GM21360 (cell line): Measurements from ENCODE around the gene GRHPR.
A peak's percentile ranks its signal among the peaks of the same experiment; 100 is the strongest.
"Not testable (repeated sequence)": the region's sequence is repeated elsewhere in the genome, so short reads cannot be mapped to it uniquely, and the experiment has no call there.

ENCODE experiments used
- ATAC-seq: cut with Tn5 transposase; IDR thresholded peaks from one replicate; pipeline ENCODE4 v1.9.1; 2021; ENCODE audit warnings: mild to moderate bottlenecking, moderate library complexity; ENCODE audit not compliant: unreplicated experiment

GRHPR gene

GRCh38 chr9:37444890-37445289 lies 22.4 kb downstream of the GRHPR start:
- ATAC-seq: no peak

GRCh38 chr9:37445832-37446231 lies 23.3 kb downstream of the GRHPR start:
- ATAC-seq: no peak

DNA sequence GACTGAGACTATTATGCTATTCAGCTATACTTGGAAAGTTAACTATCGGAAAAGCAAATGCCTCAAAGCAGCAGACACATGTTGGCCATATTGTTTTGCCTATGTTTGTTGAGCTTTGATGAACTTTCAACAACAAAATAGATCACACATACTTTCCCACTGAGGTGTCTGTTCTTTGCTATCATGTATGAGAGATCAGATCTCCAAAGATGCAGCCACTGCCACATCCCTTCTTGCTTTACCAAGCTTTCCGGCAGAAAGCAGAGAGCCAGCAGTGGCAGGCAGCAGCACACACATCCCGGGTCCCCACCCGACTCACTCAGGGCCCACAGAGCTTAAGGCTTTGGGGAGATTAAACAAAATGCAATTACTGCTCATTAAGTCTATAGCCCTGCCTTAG lies 23.9 kb downstream of the GRHPR start:
- ATAC-seq: no peak

- ATAC-seq: no peak
Observed at GRCh38 chr9:37447111-37447510, 24.6 kb downstream of the GRHPR start.

DNA sequence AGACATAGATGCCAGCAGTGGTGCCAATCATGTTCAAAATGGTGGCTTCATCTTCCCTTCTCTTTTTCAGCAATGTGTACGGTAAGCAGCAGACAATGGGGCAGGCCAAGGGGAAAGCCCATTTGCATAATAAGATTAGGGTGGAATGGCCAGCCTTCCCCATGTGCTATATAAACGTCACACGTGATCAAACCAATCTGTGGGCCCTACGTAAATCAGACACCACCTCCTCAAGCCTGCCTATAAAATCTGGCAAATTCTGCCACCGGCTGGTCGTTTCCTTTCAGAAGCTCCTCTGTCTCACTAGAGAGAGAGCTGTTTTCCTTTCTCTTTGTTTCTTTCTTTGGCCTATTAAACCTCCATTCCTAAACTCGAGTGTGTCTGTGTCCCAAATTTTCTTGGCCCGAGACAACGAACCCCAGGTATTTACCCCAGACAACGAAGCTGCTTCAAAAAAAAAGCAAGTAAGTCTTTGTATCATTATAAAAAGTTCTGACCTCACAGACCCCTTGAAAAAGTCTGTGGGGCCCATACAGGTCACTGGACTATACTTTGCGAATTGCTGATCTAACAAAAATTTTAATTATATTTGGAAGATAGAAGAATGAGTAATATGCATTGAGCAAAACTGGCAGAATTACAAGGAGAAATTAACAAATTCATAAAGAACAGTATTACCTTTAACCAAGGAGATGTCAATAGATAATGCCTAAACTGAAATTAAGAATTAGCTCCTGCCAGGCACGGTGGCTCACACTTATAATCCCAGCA lies 27.6 kb downstream of the GRHPR start:
- ATAC-seq: no peak

DNA sequence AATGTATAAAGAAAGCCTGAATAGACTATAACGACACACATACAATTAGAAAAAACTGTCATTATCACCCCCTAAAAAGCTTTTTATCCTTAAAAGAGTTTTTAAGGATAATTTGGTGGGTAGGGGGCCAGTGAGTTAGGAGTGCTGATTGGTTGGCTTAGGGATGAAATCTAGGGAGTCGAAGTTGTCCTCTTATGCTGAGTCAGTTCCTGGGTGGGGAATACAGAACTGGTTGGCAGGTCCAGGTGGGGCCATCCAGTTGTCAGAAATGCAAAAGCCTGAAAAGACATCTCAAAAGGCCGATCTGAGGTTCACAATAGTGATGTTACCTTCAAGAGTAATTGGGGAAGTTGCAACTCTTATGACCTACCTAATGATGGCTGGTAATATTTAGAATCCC lies 29.1 kb downstream of the GRHPR start:
- no peak for ATAC-seq

GRCh38 chr9:37452611-37453010 lies 30.1 kb downstream of the GRHPR start:
- no peak for ATAC-seq

GRCh38 chr9:37453827-37454226 lies 31.3 kb downstream of the GRHPR start:
- no peak for ATAC-seq

DNA sequence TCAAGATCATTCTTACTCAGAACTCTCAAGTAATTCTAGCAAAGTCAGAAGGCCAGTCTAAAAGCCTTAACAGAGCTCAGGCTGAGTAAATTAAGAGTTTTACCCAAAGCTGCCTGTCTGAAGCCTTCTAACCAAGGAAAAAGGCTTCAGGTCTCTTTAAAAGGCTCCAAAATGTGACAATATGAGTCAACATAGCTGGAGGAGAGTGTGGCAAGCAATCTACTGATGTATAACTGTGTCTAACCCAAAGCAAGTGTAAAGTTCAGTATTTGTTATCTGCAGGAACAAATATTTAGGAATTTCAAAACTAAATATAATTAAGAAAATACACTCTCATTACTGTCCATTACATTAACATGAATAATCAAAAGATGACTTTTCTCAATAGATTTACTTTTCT lies 31.7 kb downstream of the GRHPR start:
- no peak for ATAC-seq

- no peak for ATAC-seq
Observed at GRCh38 chr9:37455884-37456647, 33.6 kb downstream of the GRHPR start.

DNA sequence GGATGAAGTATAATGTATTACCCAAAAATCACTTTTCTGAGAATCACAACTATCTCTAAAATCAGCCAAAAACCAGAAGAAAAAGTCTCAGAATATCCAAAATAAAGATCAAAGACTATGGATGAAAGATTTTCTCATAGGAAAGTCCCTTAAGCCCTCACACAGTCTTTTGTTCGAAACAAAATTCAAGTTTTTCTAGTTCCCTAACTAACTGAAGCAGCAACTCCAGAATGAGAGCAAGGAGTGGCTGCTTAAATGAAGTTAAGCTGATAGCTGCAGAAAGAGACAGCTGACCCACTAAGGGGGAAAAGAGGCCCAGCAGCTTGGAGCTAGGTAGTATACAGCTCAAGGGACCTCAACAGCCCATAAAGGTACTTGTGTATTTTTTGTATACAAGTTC lies 34.3 kb downstream of the GRHPR start:
- ATAC-seq: no peak

- no peak for ATAC-seq
Observed at GRCh38 chr9:37464006-37464405, 41.5 kb downstream of the GRHPR start.

DNA sequence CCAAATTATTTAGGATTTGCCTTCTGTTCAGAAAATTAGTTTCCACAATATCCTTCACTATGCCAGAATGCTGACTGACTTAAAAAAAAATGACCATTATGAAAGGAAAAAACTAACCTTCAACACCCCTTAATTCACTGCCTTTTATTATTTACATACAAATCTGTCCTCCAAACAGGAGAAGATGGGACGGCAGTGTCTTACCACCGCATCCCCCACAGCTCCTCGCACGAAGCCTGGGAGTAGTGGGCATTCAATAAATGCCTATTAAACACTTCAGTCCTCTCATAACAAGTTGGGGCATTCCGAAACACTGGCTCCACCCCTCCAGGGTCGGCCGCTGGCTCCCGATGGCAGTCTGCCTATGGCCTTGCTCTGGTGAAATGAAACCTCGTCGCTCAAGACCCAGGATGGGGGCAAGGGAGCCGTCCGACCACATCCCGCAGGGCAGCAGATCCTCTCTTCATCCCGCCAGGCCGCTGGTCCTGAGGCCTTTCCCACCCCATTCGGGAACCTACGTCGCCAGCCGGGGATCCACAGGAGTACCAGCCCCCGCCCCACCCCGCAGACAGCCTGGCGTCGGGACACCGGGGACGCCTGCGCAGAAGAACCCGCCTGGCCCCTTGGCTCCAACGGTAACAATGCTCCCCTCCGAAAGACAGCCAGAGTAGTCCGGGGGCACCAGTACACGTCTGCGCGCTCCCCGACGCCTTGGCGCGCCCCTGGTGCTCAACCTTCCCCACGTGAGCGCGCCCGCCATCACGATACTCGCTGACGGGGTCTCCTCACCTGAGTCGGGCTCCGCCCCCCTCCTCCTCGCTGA lies 42.1 kb downstream of the GRHPR start:
- ATAC-seq: peak; percentile 35

DNA sequence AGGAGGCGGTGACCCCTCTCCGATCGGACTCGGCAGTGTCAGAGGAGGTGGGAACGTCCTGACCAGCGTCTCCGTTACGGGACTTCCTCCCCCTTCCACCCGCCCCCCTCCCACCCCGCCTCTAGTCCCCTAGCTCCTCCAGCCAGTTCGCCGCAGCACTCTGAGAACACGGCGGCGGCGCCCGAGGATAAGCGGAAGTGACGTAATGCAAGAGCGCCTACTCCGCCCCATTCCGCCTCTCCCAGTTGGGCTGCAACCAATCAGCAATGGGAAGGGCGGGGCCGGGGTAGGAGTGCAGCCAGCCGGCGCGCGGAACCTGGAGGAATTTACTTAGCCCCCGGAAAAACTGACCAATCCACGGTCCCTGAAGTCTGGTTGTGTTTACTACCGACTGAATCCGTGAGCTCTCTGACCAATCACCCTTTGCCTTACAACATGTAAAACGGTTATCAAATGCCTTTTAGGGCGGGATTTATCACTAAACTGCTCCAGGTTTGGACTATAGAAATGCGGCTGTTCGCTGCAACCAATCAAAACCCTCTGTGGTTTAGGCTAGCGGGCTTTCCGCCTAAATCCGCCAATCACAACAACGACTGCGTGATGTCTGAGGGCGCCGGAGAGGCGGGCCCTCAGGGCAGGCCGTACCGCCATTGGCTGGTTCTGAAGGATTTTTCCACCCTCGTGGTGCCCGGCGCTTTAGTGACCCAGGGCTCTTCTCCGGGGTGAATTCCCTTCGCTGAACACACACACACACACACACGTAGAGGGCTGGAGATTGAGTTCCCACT lies 42.9 kb downstream of the GRHPR start, which contains the start of gene ZBTB5:
Gene ZBTB5 (minus strand): TSS at position 202 of the 788 bp plus-strand sequence. CDS start 22,899 bp downstream, outside the sequence.
- peak; percentile 72 for ATAC-seq

DNA sequence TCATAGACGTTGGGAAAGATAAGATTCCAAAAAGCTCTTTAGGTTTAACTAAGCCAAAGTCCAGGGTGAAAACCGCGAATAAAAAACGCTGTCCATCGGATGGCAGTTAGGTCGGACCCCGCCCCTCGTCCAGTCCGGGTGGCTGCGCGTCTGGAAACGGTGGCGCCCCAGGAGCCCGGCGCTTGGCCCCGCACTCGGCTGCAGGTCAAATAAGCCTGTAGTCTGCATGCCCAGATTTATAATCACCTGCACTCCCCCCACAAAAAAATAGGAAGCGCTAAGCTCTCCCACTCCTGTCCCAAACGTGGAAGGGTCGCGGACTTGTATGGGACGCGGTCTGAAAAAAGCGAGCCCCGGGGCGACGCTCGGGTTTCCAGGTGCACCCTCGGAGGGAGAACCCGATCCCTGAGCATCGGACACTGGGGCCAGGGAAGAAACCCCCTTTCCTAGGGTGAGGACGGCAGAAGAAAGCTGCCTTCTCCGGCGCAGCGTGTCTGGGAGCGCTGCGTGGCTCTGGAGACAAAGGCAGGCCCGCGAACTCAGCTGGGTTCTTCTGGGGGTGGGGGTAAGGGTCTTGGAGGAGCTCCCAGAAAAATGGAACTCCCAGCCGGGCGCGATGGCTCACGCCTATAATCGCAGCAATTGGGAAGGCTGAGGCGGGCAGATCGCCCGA lies 43.7 kb downstream of the GRHPR start:
- peak; percentile 5 for ATAC-seq

- not testable (repeated sequence) for ATAC-seq
Observed at GRCh38 chr9:37467530-37467929, 45.0 kb downstream of the GRHPR start.

GRCh38 chr9:37468620-37469019 lies 46.1 kb downstream of the GRHPR start:
- no peak for ATAC-seq

DNA sequence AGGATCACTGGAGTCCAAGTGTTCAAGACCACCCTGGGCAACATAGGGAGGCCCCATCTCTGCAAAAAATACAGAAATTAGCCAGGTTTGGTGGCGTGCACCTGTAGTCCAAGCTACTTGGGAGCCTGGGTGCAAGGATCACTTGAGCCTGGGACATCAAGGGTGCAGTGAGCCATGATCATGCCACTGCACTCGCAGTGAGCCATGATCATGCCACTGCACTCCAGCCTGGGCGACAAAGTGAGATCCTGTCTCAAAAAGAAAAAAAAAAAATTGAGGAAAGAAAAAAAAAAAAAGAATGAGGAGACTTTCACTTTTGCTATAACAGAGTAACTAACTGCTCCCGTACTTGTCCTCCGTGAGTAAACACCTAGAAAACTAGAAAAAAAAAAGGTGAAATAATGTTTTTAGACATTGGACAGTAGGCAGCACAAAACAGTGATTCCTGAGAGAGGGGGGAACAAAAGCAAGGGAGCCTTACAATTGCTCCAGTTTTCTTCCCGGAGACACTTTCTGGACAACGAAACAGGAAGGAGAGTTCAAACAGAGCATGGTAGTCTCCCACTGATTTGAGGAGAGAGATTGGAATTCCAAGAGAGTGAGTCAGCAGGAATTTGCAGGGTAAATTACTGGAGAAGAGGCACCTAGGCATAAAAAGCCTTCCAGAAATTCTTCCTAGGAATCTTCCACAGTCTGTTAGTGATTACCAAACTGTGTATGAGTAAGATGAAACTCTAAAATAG lies 49.6 kb downstream of the GRHPR start:
- no peak for ATAC-seq

GRCh38 chr9:37473982-37474381 lies 51.5 kb downstream of the GRHPR start:
- ATAC-seq: not testable (repeated sequence)
